Measurements from ENCODE around the gene SH3PXD2B. TPM values are rescaled to one million over a fixed set of nuclear protein-coding genes. Genes with fewer than 3 reads are reported as not detected.

SH3PXD2B gene
- total RNA-seq, 1 donor = 0.52 TPM

DNA sequence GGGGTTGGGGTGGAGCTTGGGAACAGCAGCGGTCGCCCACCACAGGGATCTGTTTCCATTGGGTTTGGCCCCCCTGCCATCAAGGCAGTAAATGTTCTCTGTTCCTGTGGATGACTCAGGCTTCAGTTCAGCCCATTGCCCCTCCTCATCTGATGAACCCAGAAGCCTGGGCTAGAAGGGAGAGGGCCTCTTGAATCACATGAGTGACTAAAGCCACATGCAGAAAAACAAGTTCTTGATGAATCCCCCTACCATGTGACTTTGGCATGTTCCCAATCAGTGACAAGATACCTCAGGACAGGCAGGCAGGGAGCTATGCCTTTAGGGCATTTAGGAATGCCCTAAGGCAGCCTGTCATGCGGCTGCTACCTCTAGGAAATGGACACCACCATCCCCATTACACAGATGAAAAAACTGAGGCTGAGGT lies 2.5 kb downstream of the SH3PXD2B start:
- peaks cover 25% of the 10 kb centered on the region for H3K27me3 ChIP-seq (ENCODE audit: insufficient read depth, low read length)
- no peaks in the 10 kb centered on the region for H3K9me3 ChIP-seq (ENCODE audit: low read depth, low read length)
- peaks cover 12% of the 10 kb centered on the region for H3K4me1 ChIP-seq (ENCODE audit: insufficient read depth, low read length)
- H3K4me3 ChIP-seq (ENCODE audit: low read length) = no peak overlapping the region

GRCh38 chr5:172450861-172451695 lies 3.2 kb downstream of the SH3PXD2B start:
- peaks cover 25% of the 10 kb centered on the region for H3K27me3 ChIP-seq (ENCODE audit: insufficient read depth, low read length)
- H3K4me1 ChIP-seq (ENCODE audit: insufficient read depth, low read length) = peaks cover 12% of the 10 kb centered on the region
- no peak overlapping the region for H3K4me3 ChIP-seq (ENCODE audit: low read length)
- H3K9me3 ChIP-seq (ENCODE audit: low read depth, low read length) = no peaks in the 10 kb centered on the region

GRCh38 chr5:172450453-172450852 lies 3.9 kb downstream of the SH3PXD2B start:
- no peaks in the 10 kb centered on the region for H3K9me3 ChIP-seq (ENCODE audit: low read depth, low read length)
- H3K27me3 ChIP-seq (ENCODE audit: insufficient read depth, low read length) = peaks cover 24% of the 10 kb centered on the region

DNA sequence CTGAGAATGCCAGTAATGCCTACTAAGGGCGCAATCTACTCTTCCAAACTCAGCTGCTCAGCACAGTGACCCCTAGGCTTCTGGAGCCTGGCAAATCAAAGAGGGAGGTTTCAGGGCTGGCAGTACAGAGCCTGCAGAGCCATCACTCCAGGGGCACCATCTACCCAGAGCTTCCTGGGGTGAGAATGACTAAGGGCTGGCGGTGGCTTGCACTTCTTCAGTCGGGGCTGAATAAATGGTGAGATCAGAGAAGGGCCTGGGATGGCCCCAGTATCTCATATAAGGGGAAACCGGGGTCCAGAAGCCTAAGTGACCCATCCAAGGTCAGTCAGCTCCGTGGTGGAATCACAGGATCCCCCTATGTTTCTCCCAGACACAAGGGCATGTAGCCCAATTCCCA lies 5.3 kb downstream of the SH3PXD2B start:
- Histone ChIP-seq H3K4me3 (ENCODE audit: low read length) (no peak overlapping the region), H3K27me3 (ENCODE audit: insufficient read depth, low read length) (peaks cover 15% of the 10 kb centered on the region), H3K4me1 (ENCODE audit: insufficient read depth, low read length) (peaks cover 7% of the 10 kb centered on the region), H3K9me3 (ENCODE audit: low read depth, low read length) (no peaks in the 10 kb centered on the region)

More at GRCh38 chr5:172450453-172450852, 3.9 kb downstream of the SH3PXD2B start:
- Histone ChIP-seq H3K4me3 (ENCODE audit: low read length) (no peak overlapping the region), H3K4me1 (ENCODE audit: insufficient read depth, low read length) (peaks cover 12% of the 10 kb centered on the region)

- H3K9me3 ChIP-seq (ENCODE audit: low read depth, low read length) = no peaks in the 10 kb centered on the region
Measured at GRCh38 chr5:172447646-172448365, 6.5 kb downstream of the SH3PXD2B start.

DNA sequence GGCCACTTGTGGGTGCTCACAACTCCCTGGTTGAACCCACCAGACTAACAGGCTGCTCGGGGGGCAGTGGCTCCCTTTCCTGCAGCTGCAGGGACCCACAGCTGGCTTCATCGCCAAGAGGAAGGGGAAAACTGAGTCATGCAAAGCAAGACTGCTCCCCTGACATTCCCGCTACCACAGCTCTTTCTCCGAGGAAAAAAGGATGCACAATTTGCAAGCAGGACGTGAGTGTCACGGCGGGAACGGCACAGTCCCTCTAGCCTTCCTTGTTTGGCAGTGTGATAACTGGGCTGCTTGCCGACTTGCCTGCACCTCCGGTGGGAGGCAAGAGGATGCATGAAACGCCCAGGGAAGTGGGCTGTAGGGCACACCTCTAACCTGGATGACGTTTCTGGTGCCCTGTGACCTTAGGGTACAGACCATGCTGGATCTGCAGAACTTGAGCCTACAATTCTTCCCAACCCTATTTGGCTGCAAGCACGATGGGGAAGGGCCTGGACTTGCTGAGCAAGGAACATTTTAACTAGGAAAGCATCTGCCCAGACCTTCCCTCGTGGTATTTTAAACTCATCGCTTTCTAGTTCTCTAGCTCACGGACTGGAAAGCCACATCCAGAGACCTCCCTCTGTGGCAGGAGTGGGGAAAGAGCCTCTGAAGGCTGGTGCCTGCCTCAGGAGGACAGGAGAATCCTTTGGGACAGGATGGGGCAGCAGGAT lies 7.8 kb downstream of the SH3PXD2B start:
- H3K27me3 ChIP-seq (ENCODE audit: insufficient read depth, low read length) = no peaks in the 10 kb centered on the region
- H3K9me3 ChIP-seq (ENCODE audit: low read depth, low read length) = no peaks in the 10 kb centered on the region
- H3K4me1 ChIP-seq (ENCODE audit: insufficient read depth, low read length) = peaks cover 4% of the 10 kb centered on the region
- no peak overlapping the region for H3K4me3 ChIP-seq (ENCODE audit: low read length)

More at GRCh38 chr5:172447646-172448365, 6.5 kb downstream of the SH3PXD2B start:
- Histone ChIP-seq H3K27me3 (ENCODE audit: insufficient read depth, low read length) (peaks cover 5% of the 10 kb centered on the region), H3K4me3 (ENCODE audit: low read length) (no peak overlapping the region), H3K4me1 (ENCODE audit: insufficient read depth, low read length) (peaks cover 4% of the 10 kb centered on the region)

- no peaks in the 10 kb centered on the region for H3K27me3 ChIP-seq (ENCODE audit: insufficient read depth, low read length)
- H3K9me3 ChIP-seq (ENCODE audit: low read depth, low read length) = no peaks in the 10 kb centered on the region
- H3K4me1 ChIP-seq (ENCODE audit: insufficient read depth, low read length) = peaks cover 4% of the 10 kb centered on the region
- H3K4me3 ChIP-seq (ENCODE audit: low read length) = no peak overlapping the region
Measured at GRCh38 chr5:172445866-172446265, 8.5 kb downstream of the SH3PXD2B start.

GRCh38 chr5:172444626-172445365 lies 9.5 kb downstream of the SH3PXD2B start:
- H3K4me1 ChIP-seq (ENCODE audit: insufficient read depth, low read length) = peaks cover 4% of the 10 kb centered on the region
- no peaks in the 10 kb centered on the region for H3K27me3 ChIP-seq (ENCODE audit: insufficient read depth, low read length)
- no peaks in the 10 kb centered on the region for H3K9me3 ChIP-seq (ENCODE audit: low read depth, low read length)
- H3K4me3 ChIP-seq (ENCODE audit: low read length) = no peak overlapping the region

DNA sequence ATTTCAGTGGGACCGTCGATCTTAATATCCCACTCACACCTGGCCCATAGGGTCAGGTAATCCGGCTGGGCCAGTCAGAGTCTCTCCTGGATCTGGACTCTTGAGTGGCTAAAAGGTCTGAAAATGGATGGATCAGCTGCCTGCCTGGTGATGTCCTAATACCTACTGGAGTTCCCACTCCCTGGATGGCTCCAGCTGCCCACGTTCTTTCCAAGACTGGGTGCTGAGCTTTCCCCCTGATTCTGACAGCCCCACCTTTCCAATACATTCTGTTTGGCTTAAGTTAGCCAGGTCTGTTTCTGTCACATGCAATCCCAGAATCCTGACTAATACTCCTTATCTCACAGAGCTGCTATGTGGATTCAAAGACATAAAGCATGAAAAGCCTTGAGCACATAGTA lies 10.2 kb downstream of the SH3PXD2B start:
- no peaks in the 10 kb centered on the region for H3K27me3 ChIP-seq (ENCODE audit: insufficient read depth, low read length)
- H3K4me1 ChIP-seq (ENCODE audit: insufficient read depth, low read length) = peaks cover 4% of the 10 kb centered on the region
- no peaks in the 10 kb centered on the region for H3K9me3 ChIP-seq (ENCODE audit: low read depth, low read length)
- H3K4me3 ChIP-seq (ENCODE audit: low read length) = no peak overlapping the region

DNA sequence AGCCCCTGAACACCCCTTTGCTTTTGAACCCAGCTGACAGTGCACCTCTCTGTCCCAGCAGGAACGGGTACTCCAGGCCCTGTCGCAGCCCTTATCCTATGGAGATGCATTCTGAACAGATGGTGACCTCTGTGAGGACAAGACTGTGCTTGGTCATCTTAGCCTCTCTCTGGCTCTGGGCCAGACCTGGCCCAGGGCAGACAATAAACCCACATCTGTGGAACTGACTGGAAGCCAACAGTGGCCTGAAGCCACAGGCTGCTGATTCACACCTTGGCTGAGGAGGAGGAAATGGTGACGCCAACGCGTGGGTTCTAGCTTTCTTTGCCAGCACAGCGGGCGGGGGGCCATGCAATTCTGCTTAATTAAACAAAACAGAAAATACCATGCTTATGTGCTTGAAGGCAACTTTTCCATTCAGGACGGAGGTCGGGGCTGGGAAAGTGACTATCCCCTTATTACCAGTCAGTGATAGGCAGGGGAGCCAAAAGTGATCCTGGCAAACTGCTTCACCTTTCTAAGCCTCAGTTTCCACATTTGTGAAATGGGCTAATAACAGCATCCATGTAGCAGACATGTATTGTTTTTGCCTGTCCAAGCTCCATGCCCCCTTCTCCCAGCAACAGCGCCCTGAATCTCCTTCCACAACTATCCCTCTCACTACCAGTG lies 10.8 kb downstream of the SH3PXD2B start:
- Histone ChIP-seq H3K9me3 (ENCODE audit: low read depth, low read length) (no peaks in the 10 kb centered on the region), H3K4me1 (ENCODE audit: insufficient read depth, low read length) (peaks cover 4% of the 10 kb centered on the region), H3K4me3 (ENCODE audit: low read length) (no peak overlapping the region), H3K27me3 (ENCODE audit: insufficient read depth, low read length) (no peaks in the 10 kb centered on the region)

DNA sequence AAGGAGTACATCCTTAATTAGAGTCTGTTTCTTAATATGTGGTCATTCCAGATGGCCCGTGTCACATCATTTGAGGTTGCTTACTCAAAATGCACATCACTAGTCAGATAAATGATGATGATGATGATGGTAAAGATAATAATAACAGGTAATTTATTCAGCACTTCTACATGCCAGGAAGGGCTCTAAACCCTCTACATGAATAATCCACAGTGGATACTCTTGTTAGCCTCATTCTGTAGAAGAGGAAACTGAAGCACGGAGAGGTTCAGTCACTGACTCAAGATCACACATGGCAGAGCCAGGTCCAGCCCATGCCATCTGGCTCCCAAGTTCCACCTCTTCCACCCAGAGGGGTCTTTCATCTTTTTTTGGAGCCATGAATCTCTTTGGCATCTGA lies 11.7 kb downstream of the SH3PXD2B start:
- H3K27me3 ChIP-seq (ENCODE audit: insufficient read depth, low read length) = no peaks in the 10 kb centered on the region
- no peak overlapping the region for H3K4me3 ChIP-seq (ENCODE audit: low read length)
- H3K9me3 ChIP-seq (ENCODE audit: low read depth, low read length) = no peaks in the 10 kb centered on the region
- H3K4me1 ChIP-seq (ENCODE audit: insufficient read depth, low read length) = peaks cover 4% of the 10 kb centered on the region

GRCh38 chr5:172441262-172441751 lies 13.0 kb downstream of the SH3PXD2B start:
- H3K9me3 ChIP-seq (ENCODE audit: low read depth, low read length) = no peaks in the 10 kb centered on the region
- H3K4me1 ChIP-seq (ENCODE audit: insufficient read depth, low read length) = peaks cover 4% of the 10 kb centered on the region
- no peak overlapping the region for H3K4me3 ChIP-seq (ENCODE audit: low read length)
- H3K27me3 ChIP-seq (ENCODE audit: insufficient read depth, low read length) = no peaks in the 10 kb centered on the region

DNA sequence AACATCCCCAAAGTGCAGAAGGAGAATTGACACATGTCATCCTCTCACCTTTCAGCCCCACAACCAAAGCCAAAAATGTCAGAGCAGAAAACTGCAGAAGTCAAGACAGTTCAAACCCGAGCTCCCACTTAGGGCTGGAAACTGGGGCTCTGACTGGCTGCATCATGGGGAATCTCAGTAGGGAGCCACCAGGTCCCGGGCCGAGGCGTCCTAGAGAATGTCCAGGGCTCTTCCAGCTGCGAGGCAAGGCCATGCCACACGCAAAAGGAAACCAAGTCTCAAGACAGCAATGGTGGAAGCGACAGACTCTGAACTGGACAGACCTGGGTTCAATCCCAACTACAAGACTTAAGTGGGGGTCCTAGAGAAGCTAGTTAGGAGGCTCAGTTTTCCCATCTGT lies 13.8 kb downstream of the SH3PXD2B start:
- Histone ChIP-seq H3K4me3 (ENCODE audit: low read length) (no peak overlapping the region), H3K4me1 (ENCODE audit: insufficient read depth, low read length) (peaks cover 4% of the 10 kb centered on the region), H3K9me3 (ENCODE audit: low read depth, low read length) (no peaks in the 10 kb centered on the region), H3K27me3 (ENCODE audit: insufficient read depth, low read length) (no peaks in the 10 kb centered on the region)

All from mononuclear cell (primary cell).